Measurements from ENCODE around the gene ADIPOR2.

DNA sequence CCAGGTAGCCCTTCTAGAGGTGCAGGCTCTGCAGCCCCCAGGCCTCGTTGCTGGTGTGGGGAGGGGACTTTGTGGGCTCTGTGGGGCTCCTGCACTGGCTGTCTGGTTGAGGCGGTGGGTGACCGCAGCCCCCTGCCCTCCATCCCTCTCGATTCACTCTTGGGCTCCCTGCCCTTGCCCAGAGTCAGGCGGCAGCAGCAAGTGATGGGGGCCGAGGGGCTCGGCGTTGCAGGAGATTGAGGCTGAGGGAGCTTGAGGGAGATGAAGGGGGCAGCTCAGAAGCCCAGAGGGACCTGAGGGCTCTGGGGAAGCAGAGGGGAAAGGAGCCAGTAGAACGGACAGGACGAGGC lies 120.0 kb downstream of the ADIPOR2 start:
- TF ChIP-seq EGR1 (IDR thresholded peaks at IDR 0.05) = no peak
- no peak for TF ChIP-seq CREB1 (IDR thresholded peaks at IDR 0.05; ENCODE audit: low read depth)
- TF ChIP-seq TAF1 (IDR thresholded peaks at IDR 0.05; ENCODE audit: low read depth) = no peak
- no peak for TF ChIP-seq YY1 (IDR thresholded peaks at IDR 0.05; ENCODE audit: low read depth)
- no peak for TF ChIP-seq NFIC (IDR thresholded peaks at IDR 0.05)
- TF ChIP-seq, protein P1, sequence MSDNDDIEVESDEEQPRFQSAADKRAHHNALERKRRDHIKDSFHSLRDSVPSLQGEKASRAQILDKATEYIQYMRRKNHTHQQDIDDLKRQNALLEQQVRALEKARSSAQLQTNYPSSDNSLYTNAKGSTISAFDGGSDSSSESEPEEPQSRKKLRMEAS (IDR thresholded peaks at IDR 0.05) = no peak
- TF ChIP-seq, protein P2, sequence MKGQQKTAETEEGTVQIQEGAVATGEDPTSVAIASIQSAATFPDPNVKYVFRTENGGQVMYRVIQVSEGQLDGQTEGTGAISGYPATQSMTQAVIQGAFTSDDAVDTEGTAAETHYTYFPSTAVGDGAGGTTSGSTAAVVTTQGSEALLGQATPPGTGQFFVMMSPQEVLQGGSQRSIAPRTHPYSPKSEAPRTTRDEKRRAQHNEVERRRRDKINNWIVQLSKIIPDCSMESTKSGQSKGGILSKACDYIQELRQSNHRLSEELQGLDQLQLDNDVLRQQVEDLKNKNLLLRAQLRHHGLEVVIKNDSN (IDR thresholded peaks at IDR 0.05) = no peak
- TF ChIP-seq, protein P3, sequence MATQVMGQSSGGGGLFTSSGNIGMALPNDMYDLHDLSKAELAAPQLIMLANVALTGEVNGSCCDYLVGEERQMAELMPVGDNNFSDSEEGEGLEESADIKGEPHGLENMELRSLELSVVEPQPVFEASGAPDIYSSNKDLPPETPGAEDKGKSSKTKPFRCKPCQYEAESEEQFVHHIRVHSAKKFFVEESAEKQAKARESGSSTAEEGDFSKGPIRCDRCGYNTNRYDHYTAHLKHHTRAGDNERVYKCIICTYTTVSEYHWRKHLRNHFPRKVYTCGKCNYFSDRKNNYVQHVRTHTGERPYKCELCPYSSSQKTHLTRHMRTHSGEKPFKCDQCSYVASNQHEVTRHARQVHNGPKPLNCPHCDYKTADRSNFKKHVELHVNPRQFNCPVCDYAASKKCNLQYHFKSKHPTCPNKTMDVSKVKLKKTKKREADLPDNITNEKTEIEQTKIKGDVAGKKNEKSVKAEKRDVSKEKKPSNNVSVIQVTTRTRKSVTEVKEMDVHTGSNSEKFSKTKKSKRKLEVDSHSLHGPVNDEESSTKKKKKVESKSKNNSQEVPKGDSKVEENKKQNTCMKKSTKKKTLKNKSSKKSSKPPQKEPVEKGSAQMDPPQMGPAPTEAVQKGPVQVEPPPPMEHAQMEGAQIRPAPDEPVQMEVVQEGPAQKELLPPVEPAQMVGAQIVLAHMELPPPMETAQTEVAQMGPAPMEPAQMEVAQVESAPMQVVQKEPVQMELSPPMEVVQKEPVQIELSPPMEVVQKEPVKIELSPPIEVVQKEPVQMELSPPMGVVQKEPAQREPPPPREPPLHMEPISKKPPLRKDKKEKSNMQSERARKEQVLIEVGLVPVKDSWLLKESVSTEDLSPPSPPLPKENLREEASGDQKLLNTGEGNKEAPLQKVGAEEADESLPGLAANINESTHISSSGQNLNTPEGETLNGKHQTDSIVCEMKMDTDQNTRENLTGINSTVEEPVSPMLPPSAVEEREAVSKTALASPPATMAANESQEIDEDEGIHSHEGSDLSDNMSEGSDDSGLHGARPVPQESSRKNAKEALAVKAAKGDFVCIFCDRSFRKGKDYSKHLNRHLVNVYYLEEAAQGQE (IDR thresholded peaks at IDR 0.05; ENCODE audit: low read depth) = no peak
- TF ChIP-seq TEAD4 (IDR thresholded peaks at IDR 0.05) = no peak
- no peak for TF ChIP-seq RAD21 (IDR thresholded peaks at IDR 0.05; ENCODE audit: low read depth)
